T follicular helper cell (primary cell): ENCODE data around the gene NEURL3.
"Not testable (repeated sequence)": the region's sequence is repeated elsewhere in the genome, so short reads cannot be mapped to it uniquely, and the experiment has no call there.

Experiments used
- DNase-seq: peaks from one replicate; pipeline ENCODE4 v3.0.0-alpha.2; 2020; ENCODE audit warnings: low read depth

NEURL3 gene

GRCh38 chr2:96485751-96486651 is 19.2 kb downstream of the NEURL3 start:
- peak; percentile 51 for DNase-seq

GRCh38 chr2:96485350-96485749 is 19.8 kb downstream of the NEURL3 start:
- no peak for DNase-seq

- DNase-seq: no peak
Measured at GRCh38 chr2:96484091-96484490, 21.1 kb downstream of the NEURL3 start.

DNA sequence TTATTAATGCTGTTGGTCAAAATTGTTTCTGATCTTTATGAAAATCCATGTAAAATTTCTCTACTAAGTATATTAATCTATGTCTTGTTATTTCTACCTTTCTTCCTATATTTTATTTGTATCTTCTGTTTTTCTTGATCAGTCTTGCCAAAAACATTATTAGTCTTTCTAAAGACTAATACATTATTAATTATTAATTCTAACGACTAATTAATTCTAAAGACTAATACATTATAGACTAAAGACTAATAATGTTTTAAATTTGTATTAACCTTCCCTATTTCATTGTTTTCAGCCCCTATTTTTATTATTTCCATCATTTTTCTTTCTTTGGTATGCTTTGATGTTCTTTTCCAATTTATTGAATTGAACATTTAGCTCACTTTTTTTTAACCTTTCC is 27.7 kb downstream of the NEURL3 start:
- DNase-seq: no peak

DNA sequence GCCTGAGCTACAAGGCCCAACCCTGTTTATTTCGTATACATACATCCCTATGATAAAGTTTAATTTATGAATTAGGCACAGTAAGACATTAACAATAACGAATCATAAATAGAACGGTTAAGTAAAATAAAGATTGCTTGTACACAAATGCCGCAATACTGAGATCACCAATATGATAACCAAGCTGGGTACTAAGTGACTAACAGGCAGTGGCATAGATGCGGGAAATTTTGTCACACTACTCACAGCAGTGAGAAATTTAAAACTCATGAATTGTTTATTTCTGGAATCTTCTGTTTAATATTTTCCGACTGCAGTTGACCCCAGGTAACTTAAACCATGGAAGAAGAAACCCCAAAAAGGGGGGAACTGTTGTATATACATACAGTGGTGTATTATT is 33.4 kb downstream of the NEURL3 start:
- no peak for DNase-seq

DNA sequence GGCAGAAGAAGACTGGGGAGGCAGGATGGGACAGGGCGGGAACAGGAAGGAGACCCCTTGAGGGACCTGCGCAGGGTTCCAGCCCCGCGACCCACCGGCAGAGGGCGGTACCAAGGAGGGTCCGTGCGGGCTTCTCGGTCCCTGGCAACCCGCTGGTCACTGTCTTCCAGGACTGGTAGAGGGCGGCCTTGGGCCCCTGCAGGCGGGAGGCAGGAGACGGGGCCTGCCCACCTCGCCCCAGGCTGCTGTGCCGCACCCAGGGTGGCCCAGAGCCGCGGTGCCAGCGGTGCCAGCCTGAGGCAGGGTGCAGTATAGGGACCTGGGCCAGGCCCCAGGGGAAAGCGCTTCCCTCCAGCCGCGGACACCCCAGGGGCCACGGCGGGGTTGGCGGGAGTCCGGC is 34.5 kb downstream of the NEURL3 start:
- DNase-seq: peak; percentile 19

DNA sequence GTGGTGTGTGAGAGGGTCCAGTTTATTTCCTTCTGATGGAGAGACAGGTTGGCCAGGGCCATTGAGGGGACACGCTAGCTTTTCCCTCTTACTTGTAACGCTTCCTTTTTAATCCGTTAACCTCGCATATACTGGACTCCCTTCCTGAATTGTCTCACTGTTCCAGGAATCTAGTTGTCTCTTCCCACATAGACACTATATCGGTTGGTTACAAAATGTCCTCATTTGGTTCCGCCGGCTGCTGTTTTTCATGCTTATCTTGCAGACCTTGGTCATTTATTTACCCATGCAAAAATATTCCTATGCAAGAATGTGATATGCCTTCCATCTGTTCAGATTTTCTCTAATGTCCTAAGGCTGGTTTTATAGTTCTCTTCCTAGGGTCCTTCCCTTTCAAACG is 35.0 kb downstream of the NEURL3 start:
- no peak for DNase-seq

- no peak for DNase-seq
Measured at GRCh38 chr2:96468904-96469303, 36.3 kb downstream of the NEURL3 start.

GRCh38 chr2:96464651-96465050 is 40.5 kb downstream of the NEURL3 start:
- DNase-seq: no peak

DNA sequence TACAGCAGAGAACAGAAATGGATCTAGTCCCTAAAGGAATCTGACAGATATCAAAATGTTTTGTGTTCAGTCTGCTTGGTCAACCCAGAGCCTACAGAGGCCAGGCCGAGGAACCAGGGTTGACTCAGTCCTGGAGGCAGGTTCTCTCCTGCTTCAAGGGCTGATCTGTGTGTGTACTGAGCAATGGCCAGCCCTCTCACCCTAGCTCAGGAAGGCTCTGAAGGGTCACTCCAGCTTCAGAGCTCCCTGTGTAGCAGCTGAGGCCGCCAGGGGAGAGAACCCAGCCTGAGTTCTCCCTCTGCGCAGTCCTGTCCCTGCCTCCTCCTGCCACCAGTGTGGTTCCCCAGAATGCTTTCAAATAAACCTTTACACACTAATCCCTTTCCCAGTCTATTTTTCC is 41.1 kb downstream of the NEURL3 start:
- no peak for DNase-seq

- DNase-seq: no peak
Measured at GRCh38 chr2:96463119-96463518, 42.0 kb downstream of the NEURL3 start.

- not testable (repeated sequence) for DNase-seq
Measured at GRCh38 chr2:96461616-96462015, 43.5 kb downstream of the NEURL3 start.

GRCh38 chr2:96452053-96452452 is 53.1 kb downstream of the NEURL3 start:
- DNase-seq: no peak

GRCh38 chr2:96449637-96450036 is 55.5 kb downstream of the NEURL3 start:
- DNase-seq: no peak

DNA sequence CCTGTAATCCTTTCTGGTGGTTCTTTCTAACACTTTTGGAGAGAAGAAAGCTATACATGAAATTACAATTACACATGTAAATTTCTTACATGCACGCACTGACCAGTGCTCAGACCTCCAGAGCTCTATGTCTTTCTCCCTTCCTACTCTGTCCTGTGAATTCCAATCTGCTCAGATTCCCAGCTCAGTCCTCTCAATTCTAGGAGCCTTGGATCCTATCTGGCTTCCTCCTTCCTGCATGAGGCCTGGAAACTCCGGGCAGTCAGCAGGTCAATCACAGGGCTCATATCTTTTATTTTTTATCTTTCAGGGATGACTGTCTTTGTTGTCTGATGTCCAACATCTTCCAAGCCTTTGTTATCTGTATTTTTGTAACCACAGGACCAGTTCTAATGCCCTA is 56.0 kb downstream of the NEURL3 start:
- no peak for DNase-seq

- DNase-seq: no peak
Measured at GRCh38 chr2:96447726-96448125, 57.4 kb downstream of the NEURL3 start.
